Right hindlimb (tissue), 1 donor: ENCODE measurements around the gene DNAI4.
"Not testable (repeated sequence)": the region's sequence is repeated elsewhere in the genome, so short reads cannot be mapped to it uniquely, and the experiment has no call there.

ENCODE experiments used
- DNase-seq: peaks from one replicate; pipeline ENCODE4 v3.0.0-alpha.2; 2018

DNAI4 gene

GRCh38 chr1:66924756-66925557 lies at the start of gene DNAI4, which contains the start of gene MIER1:
TSS of gene DNAI4 (minus strand) at chr1:66924856. CDS start at chr1:66924831, 25 bp downstream.
TSS of gene MIER1 (plus strand) at chr1:66924990. CDS start at chr1:66925029, 39 bp downstream.
- DNase-seq: peak; percentile 99

GRCh38 chr1:66968574-66968973 lies 43.9 kb upstream of the DNAI4 start:
- no peak for DNase-seq

GRCh38 chr1:66966188-66966873 lies 41.7 kb upstream of the DNAI4 start:
- not testable (repeated sequence) for DNase-seq

- DNase-seq: no peak
Observed at GRCh38 chr1:66957938-66958337, 33.3 kb upstream of the DNAI4 start.

- DNase-seq: no peak
Observed at GRCh38 chr1:66954208-66954607, 29.6 kb upstream of the DNAI4 start.

GRCh38 chr1:66951513-66951912 lies 26.9 kb upstream of the DNAI4 start:
- no peak for DNase-seq

- DNase-seq: no peak
Observed at GRCh38 chr1:66947267-66947666, 22.6 kb upstream of the DNAI4 start.

- no peak for DNase-seq
Observed at GRCh38 chr1:66945316-66945715, 20.7 kb upstream of the DNAI4 start.

GRCh38 chr1:66944330-66945274 lies 19.9 kb upstream of the DNAI4 start:
- DNase-seq: no peak

GRCh38 chr1:66943361-66943969 lies 18.8 kb upstream of the DNAI4 start:
- no peak for DNase-seq

GRCh38 chr1:66940981-66941380 lies 16.3 kb upstream of the DNAI4 start:
- no peak for DNase-seq

- DNase-seq: no peak
Observed at GRCh38 chr1:66938613-66939012, 14.0 kb upstream of the DNAI4 start.

- no peak for DNase-seq
Observed at GRCh38 chr1:66937529-66938234, 13.0 kb upstream of the DNAI4 start.

- DNase-seq: no peak
Observed at GRCh38 chr1:66933887-66934700, 9.4 kb upstream of the DNAI4 start.

- DNase-seq: no peak
Observed at GRCh38 chr1:66932291-66932690, 7.6 kb upstream of the DNAI4 start.

- DNase-seq: no peak
Observed at GRCh38 chr1:66931590-66931989, 6.9 kb upstream of the DNAI4 start.

GRCh38 chr1:66930823-66931174 lies 6.1 kb upstream of the DNAI4 start:
- DNase-seq: no peak

GRCh38 chr1:66929999-66930822 lies 5.6 kb upstream of the DNAI4 start:
- peak; percentile 97 for DNase-seq

- DNase-seq: no peak
Observed at GRCh38 chr1:66929691-66929998, 5.0 kb upstream of the DNAI4 start.

- DNase-seq: no peak
Observed at GRCh38 chr1:66929146-66929688, 4.6 kb upstream of the DNAI4 start.
